G401.6 (cell line): ENCODE results near the gene DSCAM.

Source experiments
- FAIRE-seq: peaks from 2 replicates; lab custom pipeline; 2012; peaks lifted over from hg19 to GRCh38; lab: Jason Lieb, UNC

DSCAM gene

GRCh38 chr21:40605094-40605493, 241.9 kb downstream of the DSCAM start:
- no peak for FAIRE-seq

DNA sequence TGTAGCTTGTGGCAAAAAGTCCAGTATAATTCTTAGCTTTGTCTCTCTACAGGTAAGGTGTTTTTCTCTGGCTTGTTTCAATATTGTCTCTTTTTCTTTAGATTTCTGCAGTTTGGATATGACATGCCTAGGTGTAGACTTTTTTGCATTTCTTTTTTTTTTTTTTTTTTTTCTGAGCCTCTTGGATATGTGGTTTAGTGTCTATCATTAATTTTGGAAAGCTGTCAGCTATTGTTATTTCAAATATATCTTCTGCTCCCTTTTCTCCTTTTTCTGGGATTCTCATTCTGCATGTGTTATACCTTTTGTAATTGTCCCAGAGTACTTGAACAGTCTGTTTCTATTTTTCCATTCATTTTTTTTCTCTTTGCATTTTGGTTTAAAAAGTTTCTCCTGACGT, 243.2 kb downstream of the DSCAM start:
- no peak for FAIRE-seq

DNA sequence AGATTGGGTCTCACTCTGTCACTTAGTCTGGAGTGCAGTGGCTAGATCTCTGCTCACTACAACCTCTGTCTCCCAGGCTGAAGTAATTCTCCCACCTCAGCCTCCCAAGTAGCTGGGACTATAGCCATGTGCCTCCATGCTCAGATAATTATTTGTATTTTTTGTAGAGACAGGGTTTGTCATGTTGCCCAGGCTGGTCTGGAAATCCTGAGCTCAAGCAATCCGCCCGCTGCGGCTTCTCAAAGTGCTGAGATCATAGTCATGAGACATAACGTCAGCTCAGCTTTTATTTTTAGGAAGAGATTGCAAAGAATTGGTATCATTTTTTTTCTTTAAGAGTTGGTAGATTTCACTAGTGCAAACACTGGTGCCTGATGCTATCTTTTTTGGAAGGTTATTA, 244.9 kb downstream of the DSCAM start:
- FAIRE-seq, result no peak

GRCh38 chr21:40595806-40596205, 251.2 kb downstream of the DSCAM start:
- no peak for FAIRE-seq

- FAIRE-seq, result no peak
Measured at GRCh38 chr21:40587736-40588346, 259.1 kb downstream of the DSCAM start.

GRCh38 chr21:40586575-40586974, 260.4 kb downstream of the DSCAM start:
- FAIRE-seq, result no peak

GRCh38 chr21:40577285-40578043, 269.5 kb downstream of the DSCAM start:
- FAIRE-seq, result no peak

- FAIRE-seq, result no peak
Measured at GRCh38 chr21:40575976-40576375, 271.0 kb downstream of the DSCAM start.

- no peak for FAIRE-seq
Measured at GRCh38 chr21:40569357-40569756, 277.6 kb downstream of the DSCAM start.

DNA sequence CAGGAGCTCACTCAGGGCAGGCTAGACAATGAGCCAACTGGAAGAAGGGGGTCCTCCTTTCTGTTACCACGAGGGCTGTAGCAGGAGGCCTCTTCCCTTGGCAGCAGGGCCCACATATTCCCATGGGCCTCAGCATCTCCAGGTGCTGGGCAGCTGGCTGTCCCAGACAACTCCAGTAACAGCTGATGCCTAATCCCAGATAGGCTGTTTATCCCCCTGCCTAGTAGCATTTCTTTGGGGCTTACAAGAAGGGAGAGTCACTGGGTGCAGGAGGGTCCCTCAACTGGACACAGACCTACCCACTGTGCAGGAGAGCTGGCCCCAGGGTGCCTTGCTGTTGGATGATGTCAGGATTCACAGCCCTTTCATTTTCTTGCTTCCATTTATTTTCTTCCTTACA, 278.2 kb downstream of the DSCAM start:
- no peak for FAIRE-seq

DNA sequence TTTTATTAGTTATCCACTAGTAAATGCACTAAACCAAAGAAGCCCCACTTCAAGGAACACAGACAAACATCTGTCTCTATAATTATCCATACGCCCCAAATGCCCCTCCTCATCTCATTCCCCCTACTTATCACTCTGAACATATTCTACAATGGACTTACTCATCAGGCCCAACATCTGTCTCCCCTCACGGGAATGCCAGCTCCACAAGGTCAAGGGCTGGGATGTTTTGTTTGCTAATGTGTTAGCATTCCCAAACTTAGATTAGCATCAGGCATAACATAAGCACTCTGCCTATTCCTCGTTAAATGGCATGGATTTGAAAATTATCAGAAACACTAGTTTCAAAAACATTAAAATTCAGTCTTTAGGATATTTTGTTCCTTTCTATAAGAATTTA, 279.5 kb downstream of the DSCAM start:
- no peak for FAIRE-seq

GRCh38 chr21:40566486-40566885, 280.5 kb downstream of the DSCAM start:
- FAIRE-seq, result no peak

GRCh38 chr21:40564318-40564717, 282.6 kb downstream of the DSCAM start:
- no peak for FAIRE-seq

DNA sequence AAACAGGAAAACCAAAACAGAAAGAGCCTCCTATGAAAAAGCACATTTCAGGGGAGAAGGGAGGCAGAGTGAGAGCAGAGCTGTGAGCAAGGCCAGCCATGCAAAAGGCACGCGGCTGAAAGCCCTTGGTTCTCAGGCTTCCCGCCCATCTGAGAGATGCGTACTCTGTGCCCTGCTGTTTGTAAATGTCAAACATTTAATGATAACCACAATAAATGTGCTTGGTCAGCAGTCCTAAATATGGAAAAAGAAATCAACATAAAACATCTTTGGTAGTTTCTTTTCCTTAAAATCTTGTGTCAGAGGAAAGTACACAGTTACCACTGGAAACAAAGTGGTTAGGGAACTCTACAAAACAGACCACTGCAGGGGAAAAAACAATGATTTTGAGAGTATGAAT, 283.1 kb downstream of the DSCAM start:
- no peak for FAIRE-seq

DNA sequence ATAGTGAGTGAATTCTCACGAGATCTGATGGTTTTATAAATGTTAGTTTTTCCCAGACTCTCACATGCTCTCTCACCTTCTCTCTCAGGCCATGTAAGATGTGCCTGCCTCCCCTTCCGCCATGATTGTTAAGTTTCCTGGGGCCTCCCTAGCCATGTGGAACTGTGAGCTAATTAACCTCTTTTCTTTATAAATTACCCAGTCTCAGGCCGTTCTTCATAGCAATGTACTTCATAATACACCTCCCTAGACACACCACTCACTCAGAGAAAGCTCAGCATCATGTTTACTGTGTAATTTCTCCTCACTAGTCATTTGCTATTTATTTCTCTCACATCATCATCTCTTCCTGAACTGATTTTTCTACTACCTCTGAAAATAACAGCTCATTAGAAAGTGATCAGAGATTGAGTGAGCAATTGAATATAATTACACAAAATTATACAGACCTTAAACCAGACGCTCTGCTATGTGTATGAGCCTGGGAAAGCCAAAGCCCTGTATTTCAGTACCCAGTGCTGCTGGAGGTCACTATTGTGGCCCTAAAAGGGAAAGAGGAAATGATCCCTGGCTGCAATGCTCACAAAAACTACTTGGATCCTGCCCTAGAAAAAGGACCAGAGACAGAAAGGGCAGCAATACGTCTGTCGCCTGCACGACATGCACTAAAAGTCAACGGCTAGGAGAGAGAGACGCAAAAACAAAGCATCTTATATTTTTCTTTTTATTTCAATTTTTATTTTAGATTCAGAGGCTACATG, 284.5 kb downstream of the DSCAM start:
- no peak for FAIRE-seq

DNA sequence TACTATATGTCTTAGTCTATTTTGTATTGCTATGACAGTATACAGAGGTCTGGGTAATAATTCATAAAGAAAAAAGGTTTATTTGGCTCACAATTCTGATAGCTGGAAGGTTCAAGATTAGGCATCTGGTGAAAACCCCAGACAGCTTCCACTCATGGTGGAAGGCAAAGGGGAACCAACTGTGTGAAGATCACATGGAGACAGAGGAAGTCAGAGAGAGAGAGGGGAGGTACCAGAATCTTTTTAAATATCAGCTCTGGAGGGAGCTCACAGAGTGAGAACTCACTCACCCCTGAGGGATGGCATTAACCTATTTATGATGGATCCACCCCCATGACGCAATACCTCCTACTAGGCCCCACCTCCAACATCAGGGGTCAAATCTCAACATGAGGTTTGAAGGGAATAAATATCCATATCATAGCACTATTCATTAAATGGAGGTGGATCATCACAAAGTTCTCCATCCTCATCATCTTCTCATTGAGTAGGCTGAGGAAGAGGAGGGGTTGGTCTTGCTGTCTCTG, 290.5 kb downstream of the DSCAM start:
- no peak for FAIRE-seq

DNA sequence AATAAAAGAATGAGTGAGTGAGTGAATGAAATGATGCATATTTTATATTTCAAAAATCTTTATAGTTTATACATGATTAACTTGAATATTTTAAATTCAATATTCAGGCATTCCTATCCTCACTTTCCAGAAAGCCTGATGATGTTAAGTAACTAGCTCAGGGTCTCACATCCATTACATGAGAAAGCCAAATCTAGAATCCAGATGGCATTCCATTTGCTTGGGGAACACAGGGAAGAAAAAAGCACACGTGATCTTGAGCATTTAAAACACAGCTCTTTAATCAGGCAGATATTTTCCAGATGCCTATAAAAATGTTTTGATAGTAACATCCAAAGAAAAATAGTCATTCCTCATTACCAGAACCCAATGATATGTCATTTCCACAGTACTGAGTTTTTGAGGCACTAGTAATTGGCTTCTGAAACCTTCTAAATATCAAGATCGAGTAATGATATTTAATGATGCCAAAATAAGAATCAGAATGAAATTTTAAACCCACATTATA, 291.9 kb downstream of the DSCAM start:
- FAIRE-seq, result no peak

DNA sequence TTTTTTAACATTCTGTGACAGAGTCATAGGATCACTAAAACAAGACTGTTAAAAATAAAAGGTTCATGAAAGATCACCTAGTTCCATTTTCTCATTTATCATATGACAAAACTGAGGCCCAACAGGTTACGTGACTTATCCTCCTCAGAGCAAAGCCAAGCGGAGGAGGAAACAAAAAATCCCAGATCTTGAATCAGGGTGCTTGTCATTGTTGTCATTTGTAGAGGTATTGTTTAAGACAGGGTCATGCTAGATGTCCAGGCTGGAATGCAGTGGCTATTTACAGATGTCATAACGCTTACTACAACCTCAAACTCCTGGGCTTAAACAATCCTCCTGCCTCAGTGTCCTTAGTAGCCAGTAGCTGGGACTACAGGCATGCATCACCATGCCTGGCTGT, 293.2 kb downstream of the DSCAM start:
- no peak for FAIRE-seq

DNA sequence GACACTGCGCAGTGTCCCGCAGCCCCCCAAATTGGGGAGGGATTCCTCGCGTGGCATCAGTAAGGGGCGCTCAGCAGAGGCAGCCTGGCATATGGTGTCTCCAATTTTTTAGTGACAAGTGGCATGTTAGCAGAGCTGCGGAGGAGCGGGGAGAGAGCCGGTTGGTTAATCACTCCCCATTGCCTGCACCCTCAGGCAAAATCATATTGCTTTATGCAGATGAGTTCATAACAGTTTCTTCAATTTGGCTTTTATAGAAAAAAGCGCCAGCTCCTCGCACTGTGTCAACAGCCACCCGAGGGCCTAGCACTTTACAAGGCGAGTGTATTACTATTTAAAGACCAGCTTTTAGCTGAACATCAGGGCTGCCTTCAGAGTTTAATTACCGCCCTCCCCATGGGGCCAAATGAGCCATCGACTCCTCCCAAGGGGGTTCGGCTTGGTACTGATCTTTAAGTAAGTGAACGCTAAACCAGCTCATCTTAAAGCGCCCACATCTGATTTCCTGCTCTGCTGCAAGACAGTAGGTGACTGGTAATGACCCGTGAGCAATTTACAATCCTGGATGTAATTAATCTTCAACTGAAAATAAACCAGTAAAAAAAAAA, 298.9 kb downstream of the DSCAM start:
- no peak for FAIRE-seq

DNA sequence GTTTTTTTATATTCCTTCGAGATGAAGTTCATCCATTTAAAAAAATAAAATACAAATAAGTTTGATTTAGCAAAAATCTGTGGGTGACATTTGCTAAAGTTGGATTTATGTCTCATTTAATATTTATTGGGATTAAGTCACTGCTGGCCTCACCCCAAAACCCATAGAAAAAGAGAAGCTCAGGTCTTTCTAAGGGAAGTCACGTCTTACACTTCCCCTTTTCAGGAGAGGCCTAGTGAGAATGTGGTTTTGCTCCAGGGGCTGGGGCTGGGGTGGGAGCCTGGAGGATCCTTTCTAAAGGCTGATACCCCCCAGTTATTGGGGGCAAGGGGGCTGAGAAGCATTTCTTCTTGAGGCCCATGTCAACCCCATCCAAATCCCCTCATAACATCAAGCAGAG, 300.3 kb downstream of the DSCAM start:
- no peak for FAIRE-seq

- FAIRE-seq, result no peak
Measured at GRCh38 chr21:40540216-40540615, 306.7 kb downstream of the DSCAM start.

GRCh38 chr21:40534886-40535285, 312.1 kb downstream of the DSCAM start:
- no peak for FAIRE-seq
